Stimulated activated CD4-positive, alpha-beta T cell treated with anti-CD3 and anti-CD28 coated beads, Interleukin-15, amount 100 ng/mL, for 1 hour (primary cell): ENCODE results near the gene YWHAQ.

ENCODE experiments used
- DNase-seq, 2 donors: peaks; one replicate each; pipeline ENCODE4 v3.0.0-alpha.2; 2020; ENCODE audit warnings: low read depth in 1 of 2, low spot score in 1 of 2

The YWHAQ gene

DNA sequence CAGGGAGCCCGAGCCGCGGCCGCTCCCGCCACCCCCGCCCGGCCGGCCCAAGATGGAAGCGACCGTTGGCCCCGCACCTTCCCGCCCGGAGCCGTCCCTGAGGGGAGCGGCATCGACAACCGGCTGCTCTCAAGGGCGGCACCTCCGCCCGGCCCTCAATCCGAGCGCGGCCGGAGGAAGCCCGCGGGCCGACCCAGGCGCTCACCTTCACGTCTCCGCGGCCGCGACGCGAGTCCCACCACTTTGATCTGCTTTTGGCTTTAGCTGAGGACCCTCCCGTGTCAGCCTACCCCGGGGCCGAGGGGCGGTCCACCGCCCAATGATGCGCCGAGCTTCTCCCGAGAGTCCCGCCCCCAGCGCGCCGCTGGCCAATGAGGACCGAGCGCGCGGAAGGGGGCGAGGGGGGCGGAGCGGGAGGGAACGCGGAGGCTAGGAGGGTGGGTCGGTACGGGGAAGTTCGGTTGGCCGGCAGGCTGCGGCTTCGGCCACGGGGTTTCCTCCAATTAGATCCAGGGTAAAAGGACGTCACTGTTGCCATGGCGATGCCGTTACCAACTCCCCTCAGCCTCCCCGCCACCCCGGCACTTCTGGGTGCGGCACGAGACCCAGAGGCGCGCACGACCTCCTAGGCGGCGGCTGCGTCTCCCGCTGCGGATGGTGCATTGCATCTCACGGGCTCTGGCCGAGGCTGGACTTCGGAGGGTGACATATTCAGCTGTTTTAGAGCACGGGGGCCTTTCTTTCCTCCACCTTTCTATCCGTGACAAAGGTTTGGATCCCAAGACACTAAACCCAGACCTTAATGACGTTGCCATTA lies at the start of gene YWHAQ:
TSS of gene YWHAQ (minus strand) at position 262 of the 817 bp plus-strand sequence. CDS start 545 bp downstream, outside the sequence.
- DNase-seq, result peak; percentile 95 to 96

DNA sequence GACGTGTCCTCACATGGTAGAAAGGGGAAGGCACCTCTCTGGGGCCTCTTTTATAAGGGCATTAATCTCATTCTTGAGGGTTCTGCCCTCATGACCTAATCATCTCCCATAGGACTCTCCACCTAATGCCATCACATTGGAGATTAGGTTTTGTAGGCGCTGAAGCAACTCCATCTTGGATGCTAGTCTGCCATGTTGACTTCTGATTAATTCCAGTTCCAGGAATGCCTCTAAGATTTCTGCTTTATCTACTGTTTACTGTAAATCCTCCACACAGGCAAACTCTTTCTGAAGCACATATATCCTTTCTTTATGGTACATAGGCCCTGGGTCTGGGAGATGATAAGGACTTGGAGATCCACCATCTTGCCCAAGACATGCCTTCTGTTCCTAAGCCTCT lies 49.3 kb upstream of the YWHAQ start:
- DNase-seq, result no peak

DNA sequence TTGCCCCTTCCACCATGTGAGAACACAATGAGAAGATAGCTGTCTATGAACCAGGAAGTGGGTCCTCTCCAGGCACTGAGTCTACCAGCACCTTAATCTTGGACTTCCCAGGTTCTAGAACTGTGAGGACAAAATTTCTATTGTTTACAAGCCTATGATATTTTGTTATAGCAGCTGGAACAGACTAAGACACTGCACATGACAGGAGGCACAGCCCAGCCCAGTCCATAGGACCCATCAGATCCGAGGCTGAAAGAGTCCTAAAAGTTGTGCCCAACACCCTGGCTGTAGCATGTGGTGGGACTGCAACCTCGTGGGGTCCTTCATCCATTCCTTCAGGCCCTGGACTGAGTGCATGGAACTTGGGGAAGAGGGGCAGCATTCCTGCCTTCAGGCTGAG lies 48.4 kb upstream of the YWHAQ start:
- no peak for DNase-seq

DNA sequence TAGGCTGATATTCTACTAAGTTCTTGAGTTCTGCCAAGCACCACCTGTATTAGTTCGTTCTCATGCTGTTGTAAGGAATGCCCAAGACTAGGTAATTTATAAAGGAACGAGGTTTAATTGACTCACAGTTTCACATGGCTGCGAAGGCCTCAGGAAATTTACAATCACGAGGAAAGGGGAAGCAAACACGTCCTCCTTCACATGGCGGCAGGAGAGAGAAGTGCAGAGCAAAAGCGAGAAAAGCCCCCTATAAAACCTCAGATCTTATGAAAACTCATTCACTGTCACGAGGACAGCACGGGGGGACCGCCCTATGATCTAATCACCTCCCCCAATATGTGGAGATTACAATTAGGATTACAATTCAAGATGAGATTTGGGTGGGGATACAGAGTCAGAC lies 47.7 kb upstream of the YWHAQ start:
- no peak for DNase-seq

DNA sequence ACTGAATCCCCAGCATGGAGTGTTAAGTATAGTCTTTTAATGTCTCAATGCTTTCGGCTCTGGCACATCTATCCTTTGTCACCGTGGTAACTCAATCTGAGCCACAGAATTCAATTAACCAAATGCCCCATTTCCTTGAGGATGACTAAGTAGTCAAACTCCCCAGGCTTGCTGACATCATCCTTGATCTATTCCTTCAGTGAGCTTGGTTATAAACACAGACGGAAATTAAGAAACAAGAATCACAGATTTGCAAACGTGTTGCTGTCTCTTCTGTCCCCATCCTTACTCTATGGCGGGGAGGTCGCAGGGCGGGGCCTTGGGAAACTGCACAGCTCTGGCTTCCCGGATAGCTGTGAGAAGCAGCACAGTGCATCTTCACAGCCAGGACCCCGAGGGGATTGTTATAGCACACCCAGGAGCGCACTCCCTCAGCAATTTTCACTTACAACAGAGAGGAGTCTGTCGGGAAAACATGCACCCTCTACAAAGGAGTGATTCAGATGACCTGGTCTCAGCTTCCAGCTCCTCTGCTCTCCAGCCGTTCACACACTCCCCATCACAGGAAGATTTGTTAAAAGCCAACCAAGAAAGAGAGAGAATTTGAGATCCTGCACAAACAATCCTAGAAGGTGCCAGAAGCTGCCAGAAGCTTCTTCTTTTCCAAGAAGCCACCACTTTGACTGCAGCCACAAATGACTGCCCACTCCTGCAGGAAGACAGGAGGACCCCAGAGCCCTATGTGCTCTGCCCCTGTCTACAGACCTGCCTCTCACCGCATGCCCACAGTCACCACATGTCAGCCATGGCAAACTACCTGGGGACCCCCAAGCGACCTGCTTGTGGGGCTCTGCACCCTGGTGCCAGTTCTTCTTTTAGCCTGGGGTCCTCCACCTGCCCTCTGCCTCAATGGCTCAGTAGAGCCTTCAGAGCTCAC lies 44.9 kb upstream of the YWHAQ start:
- DNase-seq, result no peak

DNA sequence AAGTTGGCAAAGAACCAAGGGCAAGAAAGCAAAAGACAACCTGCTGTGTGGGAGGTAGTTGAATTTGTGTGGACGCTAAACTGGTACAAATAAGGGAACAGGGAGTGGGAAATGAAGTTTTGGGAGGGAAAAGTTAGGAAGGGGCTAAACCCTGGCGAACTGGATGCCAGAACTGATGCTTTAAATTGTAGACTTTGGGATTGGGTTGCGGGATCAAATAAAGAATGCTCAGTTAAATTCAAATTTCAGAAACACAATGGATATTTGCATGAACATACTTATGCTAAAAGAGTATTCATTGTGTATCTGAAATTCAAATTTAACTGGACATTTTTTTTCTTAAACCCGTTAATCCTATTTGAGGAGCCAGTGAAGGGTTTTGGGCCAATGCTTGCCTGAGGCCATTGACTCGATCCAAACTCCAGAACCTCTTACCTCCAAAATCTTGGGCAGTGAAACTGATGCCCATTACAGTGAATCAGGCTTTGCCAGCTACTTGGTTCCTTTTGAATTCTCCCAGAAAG lies 44.2 kb upstream of the YWHAQ start:
- no peak for DNase-seq

DNA sequence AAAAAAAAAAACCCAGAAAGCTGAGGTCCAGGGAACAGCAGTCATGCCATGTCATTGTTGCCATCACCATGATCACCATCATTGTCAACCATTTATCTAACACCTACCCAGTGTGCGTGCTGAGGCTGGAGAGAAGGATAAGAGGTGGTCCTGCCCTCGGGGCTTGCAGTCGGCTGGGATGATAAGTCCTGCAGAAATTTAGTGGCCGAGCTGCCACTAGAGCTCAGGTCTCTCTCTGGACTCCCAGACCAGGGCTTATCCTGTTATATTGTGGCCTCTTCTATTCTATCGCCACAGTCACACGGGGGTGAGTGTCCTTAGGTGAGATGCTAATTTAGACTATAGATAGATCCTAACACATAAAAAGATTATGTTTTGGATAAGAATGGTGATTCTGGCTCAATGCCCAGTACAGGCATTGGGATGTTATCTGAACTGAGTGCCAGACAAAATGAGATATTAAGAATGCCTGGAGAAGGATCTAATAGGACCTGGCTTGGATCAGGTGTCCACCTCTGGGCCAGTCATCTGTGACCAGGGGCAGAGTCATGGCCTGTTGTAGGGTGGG lies 43.2 kb upstream of the YWHAQ start:
- no peak for DNase-seq

DNA sequence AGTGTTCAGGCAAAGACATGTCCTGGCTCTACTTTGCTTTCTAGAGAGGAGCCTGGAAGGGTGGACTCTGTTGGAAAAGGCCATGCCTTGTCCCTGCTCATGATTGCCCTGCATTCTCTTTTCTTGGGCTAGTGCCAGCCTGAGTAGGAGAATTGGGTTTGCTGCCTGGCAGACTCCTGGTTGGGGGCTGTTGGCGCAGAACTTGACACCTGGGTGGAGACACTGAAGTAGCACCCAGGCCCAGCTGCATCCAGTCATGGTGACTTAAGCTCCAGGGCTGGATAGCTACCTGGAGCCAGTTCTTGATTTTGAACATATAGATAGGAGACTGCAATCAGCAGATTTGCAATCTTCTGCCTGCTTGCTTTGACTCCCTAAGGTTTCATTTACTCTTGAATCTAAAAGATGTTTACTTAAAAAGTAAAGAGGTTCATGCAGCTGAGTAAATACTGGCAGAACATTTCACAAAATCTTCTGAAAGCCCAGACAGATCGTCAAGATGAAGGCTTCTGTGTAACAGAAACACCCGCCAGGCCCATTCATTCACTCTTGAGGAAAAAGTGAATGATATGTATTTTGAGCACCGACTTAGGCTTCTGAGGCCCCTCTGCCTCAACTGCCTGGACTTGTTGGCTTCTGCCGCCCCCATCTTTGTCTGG lies 38.0 kb upstream of the YWHAQ start:
- DNase-seq, result no peak

DNA sequence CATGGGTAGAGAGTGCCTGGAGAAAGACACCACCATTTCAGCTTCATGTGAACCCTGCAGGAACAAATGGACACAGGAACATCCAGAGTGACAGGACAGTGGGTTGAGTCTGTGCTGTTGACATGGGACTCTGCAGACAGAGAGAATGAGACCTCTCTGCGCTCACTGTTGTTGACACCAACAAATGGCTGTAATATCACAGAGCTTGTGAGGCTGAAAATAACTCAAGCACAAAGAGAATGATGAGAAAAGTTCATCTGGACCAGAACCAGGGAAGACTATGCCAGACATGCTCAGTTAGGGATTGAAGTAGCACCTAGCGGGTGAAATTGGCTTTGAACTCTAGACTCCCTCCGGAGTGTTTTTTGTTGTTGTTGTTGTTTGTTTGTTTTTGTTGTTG lies 37.0 kb upstream of the YWHAQ start:
- no peak for DNase-seq

DNA sequence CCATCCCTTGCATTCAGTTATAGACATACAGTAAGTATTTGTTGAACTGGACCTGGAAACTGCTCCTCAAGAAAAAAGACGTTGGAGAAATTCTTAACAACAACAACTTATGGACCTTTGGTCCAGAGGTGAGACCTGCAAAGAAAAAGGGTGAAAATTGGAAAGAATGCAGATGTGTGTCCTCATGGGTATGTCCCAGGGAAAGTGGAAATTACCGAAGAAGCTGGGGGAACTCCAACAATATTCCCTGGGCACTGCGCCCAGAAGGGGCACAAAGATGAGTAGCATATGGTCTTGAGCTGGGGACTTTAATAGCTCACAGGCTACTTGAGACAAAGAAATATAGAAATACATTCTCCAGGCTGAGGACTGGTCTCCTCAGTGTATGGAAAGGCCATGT lies 35.5 kb upstream of the YWHAQ start:
- DNase-seq, result no peak

DNA sequence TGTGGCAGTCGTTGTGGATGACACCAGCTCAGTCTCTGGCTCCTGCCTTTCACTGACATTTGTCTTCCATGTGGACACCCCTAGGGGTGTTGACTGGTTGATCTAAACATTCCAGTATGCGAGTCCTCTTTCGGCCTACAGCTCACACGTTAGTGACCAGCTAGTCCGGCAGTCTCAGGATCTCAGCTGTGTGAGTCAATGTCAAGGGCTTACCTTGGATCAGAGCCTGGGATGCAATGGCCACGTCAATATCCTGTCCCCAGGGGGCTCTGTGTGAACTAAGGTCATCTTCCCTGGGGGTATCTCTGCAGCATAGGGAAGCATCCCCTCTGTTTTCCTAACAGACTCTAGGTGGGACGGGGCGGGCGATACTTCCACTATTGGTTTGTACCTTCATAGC lies 35.1 kb upstream of the YWHAQ start:
- no peak for DNase-seq

DNA sequence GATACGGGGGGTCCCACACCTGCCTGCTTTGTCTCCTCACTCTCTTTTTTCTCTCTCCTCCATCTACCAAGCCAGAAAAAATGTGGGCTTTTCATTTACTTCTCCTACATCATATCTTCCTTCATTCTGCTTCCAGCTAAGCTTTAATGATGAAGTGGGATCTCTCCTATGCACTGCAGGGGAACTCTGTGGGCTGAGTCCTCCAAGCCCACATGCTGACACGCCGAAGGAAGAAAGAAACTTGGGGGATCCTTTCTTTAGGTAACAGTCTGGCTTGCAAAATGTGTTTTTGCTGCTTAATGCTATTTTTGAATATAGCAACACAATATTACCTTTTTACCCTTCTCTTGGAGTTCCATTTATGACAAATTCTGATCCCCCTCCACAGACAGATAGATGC lies 33.6 kb upstream of the YWHAQ start:
- DNase-seq, result no peak

DNA sequence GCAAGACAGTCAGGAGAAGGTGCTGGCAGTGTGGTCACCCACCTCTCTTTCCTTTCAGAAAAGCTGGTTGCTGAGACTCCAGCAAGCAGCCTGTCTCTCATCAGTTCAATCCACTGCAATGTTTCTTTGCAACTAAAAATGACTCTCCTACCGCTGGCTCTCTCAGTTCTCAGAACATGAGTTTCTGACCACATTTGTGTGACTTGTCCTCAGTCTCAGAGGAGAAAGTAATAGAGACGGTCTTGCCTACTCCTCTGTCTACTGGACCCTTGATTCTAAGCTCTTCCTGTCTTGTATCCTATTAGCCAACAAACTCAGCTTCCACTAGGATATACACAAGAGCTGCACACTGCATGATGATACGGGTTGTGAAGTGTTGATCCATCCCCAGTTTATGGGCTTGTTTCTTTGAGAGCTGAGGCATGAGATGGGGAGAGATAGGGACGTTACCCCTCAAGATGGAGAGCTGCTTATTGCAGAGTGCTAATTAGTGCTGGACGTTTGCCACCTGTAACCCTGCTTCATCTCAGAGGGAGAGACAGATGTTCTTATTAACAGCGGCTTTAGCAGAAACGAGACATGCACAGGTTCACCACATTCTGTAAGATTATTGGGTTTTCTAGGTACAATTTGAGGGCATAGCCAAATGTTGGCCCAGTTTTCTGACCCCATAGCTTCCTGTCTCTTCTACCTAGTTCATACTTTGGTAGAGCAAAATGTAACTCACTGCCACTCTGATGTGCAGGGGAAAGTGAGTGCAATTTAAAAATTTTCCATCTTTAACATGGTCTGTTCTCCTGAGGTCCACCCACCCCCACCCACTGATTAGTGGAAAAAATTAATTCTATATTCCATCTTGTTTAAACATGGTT lies 32.4 kb upstream of the YWHAQ start:
- DNase-seq, result no peak

DNA sequence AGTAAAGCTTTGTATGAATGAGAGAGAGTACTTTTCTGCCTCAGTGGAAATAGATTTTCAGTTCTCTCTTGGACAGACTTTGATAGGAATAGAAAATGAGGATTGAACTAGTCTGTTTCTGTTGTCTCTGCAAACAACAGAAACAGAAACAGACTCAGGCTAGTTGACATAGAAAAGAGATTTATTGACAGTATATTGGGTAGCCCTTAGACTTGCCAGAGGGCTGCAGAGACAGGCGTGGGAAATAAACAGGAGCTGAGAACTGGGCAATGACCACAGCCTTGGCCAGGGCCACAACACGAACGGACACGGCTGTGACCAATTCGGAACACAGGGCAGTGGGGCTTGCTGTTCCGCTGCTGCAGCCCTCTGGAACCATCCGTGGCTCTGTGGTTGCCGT lies 30.5 kb upstream of the YWHAQ start:
- no peak for DNase-seq

DNA sequence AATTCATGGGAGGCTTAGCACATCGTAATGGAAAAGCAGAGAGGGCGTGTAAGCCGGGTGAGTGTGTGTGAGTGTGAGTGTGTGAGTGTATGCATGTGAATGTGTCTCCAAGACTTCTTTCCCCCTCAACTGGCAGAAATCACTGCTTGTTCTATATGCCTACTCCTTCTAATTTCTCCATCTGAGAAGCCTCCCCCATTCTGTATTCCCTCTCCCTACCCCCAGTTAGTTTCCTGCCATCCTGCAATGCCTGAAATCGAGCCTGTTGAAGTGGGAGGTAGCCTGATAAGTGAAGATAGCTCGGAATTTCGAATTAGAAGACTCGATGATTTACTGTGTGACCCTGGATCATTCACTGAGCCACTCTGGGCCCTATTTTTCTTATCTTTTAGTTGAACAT lies 30.0 kb upstream of the YWHAQ start:
- DNase-seq, result no peak

DNA sequence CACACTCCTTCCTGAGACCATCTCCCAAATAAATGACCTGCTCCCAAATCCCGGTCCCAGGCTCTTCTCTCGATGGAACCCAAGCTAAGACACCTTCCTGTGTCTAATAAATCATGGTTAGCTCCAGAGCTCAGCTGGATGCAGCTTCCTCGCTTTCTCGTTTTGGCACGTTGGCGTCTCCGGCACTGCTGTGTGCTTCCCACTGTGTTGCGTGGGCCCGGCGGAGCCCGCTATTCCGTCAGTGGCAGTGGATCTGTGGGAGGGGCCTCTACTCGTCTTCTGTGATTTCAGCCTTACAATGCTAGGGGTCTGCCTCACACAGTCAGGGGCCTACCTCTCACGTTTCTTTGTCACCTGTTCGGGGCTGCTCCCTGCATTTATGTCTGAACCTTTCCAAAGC lies 29.4 kb upstream of the YWHAQ start:
- DNase-seq, result no peak

DNA sequence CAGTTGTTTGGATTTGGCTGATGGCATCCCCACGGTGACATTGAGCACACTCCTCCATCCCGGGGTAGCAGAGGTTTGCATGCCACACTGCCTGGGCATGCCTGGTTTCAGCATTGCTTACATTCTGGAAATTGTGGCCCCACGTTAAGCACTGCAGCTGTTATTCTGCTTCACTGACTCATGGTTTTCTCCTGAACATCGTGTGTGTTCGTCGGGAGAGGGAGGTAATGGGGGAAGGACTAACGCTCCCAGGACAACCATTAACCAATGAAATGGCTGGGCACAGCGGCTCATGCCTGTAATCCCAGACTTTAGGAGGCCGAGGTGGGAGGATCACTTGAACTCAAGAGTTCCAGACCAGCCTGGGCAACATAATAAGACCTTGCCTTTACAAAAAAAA lies 28.2 kb upstream of the YWHAQ start:
- no peak for DNase-seq

DNA sequence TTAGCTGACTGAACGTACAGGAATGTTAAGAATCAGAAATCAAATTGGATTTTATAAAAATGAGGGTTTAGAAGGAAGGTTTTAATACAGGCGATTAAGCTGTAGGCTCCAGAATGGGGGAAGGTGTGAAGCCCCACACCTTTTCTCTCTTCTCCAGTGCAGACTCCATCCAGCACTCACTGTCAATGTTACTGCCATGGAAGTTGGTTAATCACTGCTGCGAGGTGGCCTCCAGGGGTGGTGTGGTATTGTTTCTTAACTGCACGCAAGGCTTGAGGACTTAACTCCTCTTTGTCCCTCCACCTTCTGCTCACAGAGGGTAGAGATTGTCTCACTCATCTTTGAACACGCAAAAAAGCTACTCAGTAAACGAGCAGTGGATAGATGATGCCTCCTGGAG lies 26.9 kb upstream of the YWHAQ start:
- DNase-seq, result no peak

DNA sequence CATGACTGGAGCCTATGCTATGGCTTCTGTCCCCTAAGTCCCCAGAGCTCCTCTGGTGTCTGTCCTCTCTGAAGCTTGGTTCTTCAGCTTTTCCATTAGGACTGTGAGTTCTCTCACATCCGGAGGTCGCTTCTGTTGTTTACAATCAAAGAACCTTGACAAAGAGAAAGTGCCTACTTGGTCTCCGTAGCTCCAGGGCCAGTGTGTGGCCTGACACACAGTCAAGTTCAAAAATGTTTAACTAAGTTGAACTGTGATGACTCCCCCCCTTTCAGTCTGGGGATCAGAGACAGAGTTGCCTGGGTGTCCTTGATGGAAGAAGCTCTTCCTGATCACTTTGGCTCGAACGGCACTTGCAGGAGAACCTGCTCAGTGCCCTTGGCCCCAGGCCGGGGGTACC lies 26.3 kb upstream of the YWHAQ start:
- DNase-seq, result no peak

DNA sequence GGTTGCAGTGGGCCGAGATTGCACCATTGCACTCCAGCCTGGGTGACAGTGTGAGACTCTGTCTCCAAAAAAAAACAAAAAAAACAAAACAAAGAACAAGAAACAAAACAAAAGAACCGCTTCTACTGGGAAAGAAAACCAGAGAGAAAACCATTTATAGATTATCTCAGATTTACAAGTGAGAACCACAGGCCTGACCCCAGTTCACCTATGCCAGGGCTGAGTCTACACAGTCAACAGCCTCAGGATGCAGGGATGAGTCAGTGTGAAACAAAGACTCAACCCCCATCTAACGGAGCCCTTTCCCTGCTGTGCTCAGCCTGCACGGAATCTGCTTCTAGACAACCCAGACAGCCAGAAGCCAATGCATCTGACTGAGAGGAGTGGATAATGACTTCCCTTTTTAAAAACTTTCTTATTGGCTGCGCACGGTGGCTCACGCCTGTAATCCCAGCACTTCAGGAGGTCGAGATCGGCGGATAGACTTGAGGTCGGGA lies 25.5 kb upstream of the YWHAQ start:
- DNase-seq, result peak in 1 of 2 donors; percentile 7
